ENCODE measurements around the gene NDUFAF2.

NDUFAF2 gene

GRCh38 chr5:61198606-61199005 is 253.6 kb downstream of the NDUFAF2 start:
- no peak overlapping the region for H3K4me3 ChIP-seq (ENCODE audit: low read depth, low read length)
- no peak for DNase-seq (ENCODE audit: low read depth)
- TF ChIP-seq CTCF (IDR thresholded peaks at IDR 0.05; ENCODE audit: control insufficient read depth, extremely low read depth, insufficient read depth), result no peak

GRCh38 chr5:61200582-61201155 is 255.7 kb downstream of the NDUFAF2 start:
- no peak overlapping the region for H3K4me3 ChIP-seq (ENCODE audit: low read depth, low read length)
- DNase-seq (ENCODE audit: low read depth), result no peak
- TF ChIP-seq CTCF (IDR thresholded peaks at IDR 0.05; ENCODE audit: control insufficient read depth, extremely low read depth, insufficient read depth), result no peak

DNA sequence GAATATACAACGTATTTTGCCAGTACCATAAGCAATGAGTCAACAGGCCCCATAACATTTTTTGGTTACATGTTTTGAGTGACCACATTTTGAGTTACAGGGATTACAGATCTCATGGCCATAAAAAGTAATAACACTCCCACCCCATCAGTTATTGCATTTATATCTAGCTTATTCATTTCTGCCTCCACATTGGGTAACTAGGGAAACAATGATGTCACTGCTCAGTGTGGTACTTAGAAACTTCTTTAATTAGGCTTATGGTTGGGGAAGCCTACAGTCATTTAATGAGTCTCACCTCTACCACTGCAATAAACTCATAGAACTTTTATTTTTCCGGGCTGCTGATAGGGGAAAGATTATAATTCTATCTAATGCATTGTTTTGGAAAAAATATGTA is 257.2 kb downstream of the NDUFAF2 start:
- H3K4me3 ChIP-seq (ENCODE audit: low read depth, low read length), result no peak overlapping the region
- DNase-seq (ENCODE audit: low read depth), result no peak
- TF ChIP-seq CTCF (IDR thresholded peaks at IDR 0.05; ENCODE audit: control insufficient read depth, extremely low read depth, insufficient read depth), result no peak

Data from LNCaP clone FGC (cell line).